NCI-H2081 treated with DMSO at 0.1 percent for 48 hours (cell line): ENCODE results near the gene RHOB.
"Not testable (repeated sequence)": the region's sequence is repeated elsewhere in the genome, so short reads cannot be mapped to it uniquely, and the experiment has no call there.

ENCODE experiments used
- DNase-seq: peaks from one replicate; lab custom pipeline; 2025; lab: John Stamatoyannopoulos, UW

The RHOB gene

DNA sequence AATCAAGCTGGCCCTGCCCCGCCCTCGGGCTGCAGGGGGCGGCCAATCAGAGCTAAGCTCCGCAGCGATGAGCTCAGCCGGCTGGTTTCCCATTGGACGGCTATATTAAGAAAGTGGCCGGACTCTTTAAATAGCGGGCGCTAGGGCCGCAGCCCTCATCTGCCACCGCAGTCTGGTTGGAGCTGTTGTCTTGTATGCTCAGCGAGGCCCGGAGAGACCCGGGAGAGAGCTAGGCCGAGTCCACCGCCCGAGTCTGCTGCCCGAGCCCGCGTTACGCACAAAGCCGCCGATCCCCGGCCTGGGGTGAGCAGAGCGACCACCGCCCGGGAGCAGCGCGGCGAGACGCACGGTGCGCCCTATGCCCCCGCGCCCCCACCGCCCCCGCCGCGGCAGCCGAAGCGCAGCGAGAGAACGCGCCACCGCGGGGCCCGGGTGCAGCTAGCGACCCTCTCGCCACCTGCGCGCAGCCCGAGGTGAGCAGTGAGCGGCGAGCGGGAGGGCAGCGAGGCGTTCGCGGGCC, at the start of gene RHOB:
Gene RHOB (plus strand): TSS at position 158 of the 520 bp plus-strand sequence. CDS start 392 bp downstream, outside the sequence.
- peak; percentile 93 for DNase-seq

DNA sequence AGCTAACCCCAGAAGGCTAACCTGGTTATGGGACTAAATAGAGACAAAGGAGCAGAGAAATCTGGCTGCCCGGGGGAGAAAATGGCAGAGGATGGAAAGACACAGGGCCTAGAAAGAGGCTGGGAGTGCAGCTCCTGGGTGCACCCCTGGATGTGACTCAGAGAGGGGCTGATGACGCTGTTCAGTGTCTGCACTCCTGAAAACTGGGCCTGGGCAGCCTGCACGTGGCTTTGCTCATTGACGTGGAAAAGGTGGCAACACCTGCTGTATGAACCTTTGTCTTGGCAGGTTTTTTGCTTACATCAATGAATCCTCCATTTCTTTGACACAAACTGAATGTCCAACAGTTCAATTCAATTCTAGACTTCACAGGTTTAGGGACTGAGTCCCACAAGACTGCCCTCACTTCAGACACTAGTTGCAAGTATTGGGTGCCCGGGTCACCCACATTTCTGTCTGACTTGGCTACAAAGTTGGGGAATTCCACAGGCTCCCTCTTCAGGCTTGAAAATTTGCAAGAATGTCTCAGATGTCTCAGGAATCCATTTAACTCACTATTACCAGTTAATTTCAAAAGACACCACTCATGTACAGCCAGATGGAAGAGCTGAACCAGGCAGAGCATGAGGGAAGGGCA, 48.9 kb upstream of the RHOB start:
- DNase-seq, result no peak

DNA sequence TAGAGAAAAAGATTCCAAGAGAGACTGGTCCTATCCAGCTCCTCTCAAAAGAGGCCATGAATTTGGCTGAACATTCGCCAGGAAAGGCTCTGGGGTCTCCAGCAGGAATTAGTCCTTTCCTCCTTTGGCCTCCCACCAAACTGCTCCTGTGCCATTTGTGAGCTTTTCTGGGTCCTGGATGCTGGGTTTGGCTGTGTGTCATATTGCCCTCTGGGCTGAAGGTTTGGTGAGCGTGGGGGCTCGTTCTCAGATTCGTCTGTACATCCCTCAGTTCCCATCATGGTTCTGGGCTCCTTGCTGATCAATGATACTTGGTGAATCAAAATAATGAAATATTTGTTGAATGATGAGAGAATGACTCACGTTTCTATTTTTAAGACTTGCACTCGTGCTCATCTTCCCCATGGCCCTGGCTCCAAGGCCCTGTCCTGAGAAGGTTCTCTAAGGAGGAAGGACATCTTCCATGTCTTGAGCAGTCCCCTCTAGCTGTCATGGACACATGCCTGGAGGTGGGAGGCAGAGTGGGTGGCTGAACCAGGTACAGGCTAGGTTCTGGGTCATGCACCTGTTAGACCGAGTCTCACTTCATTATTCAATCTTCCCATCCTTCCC, 47.8 kb upstream of the RHOB start:
- DNase-seq, result no peak

DNA sequence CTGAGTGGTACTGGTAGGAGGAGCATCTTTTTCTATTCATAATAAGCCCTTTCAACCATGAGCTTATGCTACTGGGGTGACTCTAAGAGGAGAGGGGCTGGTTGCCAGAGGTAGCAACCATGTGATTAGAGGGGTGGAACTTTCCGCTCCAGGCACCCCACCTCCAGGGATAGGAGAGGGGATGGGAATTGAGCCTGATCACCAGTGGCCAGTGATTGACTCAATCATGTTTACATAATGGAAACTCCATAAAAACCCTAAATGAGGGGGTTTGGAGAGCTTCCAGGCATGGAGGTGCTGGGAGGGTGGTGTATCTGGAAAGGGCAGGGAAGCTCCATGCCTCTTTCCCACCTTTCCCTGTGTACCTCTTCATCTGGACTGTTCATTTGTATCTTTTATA, 46.6 kb upstream of the RHOB start:
- DNase-seq, result no peak

DNA sequence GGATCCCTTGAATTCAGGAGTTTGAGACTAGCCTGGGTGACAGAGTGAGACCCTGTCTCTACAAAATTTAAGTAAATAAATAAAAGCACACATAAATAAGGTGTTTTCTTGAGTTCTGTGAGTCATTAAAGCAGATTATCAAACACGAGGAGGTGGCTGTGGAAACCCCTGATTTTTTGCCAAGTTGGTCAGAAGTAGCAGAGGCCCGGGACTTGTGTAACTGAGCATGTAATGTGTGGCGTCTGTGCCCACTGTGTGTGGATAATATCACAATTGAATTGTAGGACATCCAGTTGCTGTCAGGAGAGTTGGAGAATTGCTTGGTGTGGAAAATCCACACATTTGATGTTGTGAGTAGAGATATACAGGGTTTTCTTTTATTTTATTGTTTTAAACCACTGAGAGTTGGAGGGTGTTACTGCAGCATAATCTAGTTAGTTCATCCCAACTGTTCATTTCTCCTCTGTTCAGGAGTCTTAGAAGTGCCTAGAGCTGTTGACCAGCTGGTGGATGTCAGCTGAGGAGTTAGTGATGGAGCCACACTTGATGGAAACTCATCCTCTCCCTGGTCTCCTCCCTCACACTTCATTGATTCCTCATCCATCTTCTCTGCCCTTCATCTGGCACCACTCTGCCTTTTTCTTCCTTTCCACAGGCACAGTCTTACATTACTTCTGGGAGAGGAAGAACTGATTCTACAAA, 45.9 kb upstream of the RHOB start:
- DNase-seq, result no peak

DNA sequence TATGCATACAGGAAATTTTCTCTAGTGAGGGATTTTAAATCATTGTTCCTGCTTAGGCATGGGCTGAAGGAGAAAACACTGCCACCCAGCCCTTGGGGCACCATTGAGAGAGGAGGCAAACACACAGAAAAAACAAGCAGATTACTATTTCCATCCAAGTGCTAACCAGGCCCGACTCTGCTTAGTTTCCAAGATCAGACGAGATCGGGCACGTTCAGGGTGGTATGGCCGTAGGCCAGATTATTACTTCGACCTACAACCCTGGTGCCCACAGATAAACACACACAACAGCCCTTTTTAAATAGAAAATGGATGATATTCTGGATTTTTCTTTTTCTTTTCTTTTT, 45.4 kb upstream of the RHOB start:
- DNase-seq, result no peak

DNA sequence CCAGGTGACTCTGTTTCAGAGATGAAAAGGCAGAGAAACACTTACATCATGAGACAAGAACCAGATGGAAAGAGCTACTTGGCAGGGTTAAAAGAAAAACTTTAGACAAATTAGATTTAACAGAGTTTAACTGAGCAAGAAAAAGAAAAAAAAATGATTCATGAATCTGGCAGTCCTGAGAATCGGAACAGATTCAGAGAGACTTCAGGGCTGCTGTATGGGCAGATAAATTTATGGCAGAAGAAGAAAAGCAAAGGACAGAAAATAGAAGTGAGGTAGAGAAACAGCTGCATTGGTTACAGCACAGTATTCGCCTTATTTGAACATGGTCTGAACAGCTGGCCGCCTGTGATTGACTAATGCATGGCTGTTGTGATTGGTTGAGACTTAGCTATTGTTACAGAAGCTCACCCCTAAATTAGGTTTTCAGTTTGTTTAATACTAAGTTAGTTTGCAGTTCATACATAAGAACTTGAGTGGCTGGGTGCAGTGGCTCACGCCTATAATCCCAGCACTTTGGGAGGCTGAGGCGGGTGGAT, 43.0 kb upstream of the RHOB start:
- DNase-seq, result no peak

DNA sequence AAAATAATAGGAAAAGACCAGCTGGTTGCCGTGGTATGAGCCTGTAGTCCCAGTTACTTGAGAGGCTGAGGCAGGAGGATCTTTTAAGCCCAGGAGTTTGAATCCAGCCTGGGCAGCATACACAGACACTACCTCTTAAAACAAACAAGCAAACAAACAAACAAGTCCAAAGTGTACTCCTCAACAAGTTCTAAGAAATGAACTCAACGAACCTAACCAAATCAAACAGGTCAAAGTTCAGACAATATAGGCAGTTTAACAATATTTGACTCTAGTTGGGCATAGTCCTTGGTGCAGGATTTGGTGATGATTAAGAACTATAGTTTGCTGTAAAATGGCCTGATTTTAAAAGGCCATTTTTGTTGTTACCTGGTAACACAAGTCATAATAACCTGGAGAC, 41.9 kb upstream of the RHOB start:
- DNase-seq, result no peak

DNA sequence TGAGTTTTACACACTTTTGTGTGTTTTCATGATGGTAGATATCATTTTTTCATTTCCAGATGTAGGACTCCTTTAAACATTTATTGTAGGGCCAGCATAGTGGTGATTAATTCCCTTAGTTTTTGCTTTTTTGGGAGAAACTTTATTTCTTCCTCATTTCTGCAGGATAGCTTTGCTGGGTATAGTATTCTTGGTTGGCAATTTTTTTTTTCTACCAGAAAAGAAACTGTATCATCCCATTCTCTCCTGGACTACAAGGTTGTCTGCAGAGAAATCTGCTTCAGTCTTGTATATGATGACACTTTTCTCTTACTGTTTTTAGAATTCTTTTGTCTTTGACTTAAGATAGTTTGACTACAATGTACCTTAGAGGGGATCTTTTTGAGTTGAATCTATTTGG, 37.8 kb upstream of the RHOB start:
- no peak for DNase-seq

DNA sequence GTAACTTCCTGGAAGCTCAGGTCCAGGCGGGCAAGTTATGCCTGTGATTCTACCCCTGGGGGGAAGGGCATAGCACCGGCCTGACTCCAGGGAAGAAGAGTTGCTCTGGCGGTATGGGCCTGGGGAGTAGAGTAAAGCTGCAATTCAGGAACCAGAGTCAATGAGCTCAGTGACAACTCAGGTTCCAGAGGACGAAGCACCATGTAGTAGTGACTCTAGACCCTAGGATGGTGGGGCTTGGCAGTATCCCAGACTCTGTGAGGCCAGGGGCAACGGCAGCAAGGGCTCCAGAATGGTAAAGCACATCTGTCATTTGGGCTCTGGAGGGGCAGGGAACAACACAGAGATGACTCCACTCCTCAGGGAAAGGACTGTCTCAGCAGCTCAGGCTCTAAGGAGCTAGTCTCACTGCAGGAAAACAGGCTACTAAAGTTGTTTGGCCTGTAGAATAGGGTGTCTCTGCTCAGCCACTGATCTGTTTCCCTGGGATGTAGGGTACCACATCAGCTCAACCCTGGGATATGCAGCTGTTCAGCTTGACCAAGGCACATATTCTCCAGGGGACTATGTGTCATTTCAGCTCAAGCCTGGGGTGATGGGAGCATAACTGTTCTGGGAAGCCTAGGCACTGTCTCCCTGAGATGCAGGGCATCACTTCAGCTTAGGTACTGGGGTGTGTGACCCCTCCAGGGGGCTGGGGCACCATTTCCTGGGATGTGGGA, 36.2 kb upstream of the RHOB start:
- DNase-seq, result no peak

DNA sequence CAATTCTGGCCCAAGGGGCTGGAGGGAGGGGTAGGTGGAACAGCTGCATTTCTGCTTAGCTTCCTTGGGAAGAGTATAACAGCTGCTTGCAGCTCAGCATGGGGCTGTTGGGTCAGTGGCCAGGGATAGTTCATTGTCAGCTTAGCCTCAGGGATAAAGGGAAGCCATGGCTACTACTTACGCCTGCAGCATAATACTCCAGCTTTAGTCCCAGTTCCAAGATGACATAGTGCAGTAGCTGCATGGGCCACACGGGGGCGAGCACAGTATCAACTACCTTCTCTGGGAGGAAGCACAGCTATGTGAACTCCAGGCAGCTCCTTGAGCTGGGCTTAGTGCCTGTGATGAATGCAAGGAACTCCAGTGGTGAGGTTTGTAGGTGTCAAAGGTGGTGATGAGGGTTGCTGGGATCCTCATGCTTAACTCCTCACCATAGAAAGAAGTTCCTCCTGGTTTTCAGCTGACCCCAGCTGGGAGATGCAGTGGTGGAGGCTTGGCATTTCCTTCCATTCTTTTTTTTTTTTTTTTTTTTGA, 35.4 kb upstream of the RHOB start:
- DNase-seq, result no peak

DNA sequence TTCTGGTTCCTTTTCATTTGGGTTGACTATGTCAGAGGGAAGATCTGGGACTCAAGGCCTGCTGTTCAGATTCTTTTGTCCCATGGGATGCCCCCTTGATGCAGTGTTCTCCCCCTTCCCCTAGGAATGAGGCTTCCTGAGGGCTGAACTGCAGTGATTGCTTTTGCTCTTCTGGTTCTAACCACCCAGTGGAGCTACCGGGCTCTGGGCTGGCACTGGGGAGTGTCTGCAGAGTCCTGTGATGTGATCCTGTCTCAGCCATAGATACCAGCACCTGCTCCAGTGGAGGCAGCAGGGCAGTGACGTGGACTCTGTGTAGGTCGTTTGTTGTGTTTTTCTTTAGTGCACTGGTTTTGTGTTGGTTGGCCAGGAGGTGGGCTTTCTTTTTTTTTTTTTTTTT, 32.1 kb upstream of the RHOB start:
- no peak for DNase-seq

DNA sequence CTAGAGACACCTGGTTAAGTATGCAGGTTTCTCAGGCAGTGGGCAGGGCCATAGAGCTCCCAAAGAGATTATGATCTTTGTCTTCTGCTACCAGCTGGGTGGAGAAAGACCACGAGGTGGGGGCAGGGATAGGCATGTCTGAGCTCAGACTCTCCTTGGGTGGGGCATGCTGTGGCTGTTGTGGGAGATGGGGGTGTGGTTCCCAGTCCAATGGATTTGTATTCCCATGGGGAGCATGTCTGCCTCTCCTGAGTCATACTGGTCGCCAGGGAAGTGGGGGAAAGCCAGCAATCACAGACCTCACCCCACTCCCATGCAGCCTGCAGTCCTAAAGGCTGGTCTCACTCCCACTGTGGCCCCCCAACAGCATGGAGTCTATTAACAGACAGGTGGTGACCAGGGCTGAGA, 31.4 kb upstream of the RHOB start:
- no peak for DNase-seq

DNA sequence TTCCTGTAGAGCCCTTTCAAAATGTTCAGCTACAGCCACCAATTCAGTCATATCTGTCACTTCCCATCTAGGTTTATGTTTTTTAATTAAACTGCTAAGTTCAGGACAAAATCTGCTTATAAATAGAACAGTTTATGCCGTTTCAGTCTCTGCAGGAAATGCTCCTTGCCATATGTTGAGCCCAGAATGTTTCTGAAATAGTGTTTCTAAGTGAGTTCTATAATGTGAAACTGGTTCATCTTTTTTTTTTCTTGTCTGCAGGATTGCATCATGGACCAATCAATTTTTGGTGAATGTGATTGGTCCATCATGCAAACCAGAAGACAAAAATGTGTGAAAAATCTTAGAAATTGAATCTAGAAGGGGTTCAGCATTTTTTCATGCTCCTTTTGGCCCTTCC, 30.2 kb upstream of the RHOB start:
- no peak for DNase-seq

DNA sequence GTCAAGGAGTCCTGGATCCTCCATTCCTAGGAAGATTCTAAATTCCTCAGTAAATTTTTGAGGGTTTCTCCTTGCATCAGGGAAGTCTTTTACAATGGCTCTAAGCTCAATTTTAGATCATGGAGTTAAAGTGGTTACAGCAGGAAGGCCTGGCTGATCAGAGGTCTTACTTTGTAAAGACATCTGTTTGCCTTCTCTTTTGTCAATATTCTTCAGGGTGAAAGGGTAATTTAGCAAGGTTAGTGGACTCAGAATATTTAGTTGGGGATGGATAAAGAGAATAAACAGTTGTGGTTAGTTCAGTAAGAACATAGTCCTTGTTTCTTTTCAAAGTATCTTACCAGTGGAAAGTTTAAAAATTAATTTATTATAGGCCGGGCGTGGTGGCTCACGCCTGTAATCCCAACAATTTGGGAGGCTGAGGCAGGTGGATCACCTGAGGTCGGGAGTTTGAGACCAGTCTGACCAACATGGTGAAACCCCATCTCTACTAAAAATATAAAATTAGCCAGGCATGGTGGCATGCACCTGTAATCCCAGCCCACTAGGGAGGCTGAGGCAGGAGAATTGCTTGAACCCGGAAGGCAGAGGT, 29.5 kb upstream of the RHOB start:
- not testable (repeated sequence) for DNase-seq

DNA sequence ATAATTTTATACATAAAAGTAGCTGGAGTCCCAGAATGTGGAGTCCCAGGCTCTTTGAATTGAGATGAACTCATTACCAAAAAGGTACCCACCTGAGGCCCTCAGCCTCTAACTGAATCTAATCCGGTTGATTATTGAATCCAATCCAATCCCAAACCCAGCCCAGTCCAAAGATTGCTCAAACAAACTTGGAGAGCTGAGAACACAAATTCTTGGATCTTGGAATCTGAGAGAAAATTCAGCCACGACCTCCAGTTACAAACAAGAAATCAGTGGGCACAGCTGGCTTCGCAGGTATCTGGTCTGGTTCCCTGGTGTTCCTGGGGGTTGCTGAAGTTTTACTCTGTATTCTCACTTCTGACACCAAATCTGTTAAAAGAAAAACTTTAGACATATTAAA, 28.4 kb upstream of the RHOB start:
- no peak for DNase-seq

DNA sequence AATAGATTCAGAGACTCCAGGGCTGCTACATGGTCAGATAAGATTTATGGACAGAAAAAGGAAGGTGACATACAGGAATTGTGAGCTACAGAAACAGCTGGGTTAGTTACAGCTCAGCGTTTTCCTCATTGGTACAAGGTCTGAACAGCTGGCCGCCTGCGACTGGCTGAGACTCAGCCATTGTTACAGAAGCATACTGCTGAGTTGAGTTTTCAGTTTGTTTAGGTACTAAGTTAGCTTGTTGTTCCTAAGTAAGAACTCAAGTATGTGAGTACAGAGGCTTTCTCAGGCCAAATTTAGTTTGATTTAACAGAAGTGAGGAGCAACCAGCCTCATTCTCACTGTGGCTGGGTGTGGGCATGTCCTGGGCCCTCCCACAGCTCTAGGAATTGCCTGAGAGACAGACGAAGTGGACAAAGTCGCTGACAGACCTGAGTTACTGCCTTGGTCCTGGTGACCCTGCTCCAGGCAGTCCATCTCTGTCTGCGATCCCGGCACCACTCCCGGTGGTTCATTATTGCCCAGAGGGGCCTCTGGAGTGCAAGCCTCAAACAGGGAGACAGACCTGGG, 27.8 kb upstream of the RHOB start:
- DNase-seq, result no peak

DNA sequence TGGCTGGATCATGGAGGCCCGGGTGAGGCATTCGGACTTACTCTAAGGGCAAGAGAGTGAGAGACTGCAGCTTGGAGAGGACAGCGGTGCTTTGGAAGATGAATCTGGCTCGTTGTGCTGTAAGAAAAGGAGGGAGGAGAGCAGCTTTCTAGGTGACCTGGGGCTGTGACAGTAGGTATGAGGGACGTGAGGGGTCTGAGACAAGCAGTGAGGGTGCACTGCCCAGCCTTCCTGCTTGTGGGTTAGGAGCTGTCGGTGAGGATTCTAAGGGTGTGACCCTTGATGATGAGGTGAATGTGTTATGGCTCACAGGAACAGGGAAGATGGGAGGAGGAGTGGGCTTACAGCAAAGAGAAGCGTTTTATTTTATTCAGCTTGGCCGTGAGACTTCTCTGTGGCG, 27.1 kb upstream of the RHOB start:
- DNase-seq, result no peak

DNA sequence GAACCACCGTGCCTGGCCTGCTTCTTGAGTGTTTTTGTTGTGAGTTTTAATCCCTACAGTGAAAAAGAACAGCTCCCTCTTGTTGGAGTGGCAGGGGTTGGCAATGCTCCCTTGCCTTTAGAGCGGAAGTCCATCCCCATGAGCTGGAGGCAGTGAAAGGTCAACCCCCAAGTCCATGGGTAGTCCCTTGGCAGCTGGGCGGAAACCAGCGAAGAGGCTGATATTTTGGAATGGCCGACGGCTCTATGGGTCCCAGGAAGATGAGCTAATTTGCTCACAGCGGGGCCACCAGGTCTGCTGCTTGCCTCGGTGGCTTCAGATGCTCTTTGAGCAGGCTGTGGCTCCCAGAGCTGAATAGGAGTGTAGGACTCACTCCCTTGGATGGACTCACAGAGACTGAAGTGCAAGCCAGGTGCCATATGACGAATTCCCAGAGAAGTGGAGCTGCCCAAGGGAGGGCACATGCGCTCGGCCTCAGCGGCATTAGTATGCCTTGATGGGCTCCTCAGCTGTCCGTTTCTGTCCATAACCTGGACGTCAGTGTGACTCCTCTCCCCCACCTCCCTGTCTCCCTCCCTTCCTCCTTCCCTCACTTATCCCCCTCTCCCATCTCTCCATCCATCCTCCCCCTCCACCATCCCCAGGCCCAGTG, 25.4 kb upstream of the RHOB start:
- DNase-seq, result no peak

DNA sequence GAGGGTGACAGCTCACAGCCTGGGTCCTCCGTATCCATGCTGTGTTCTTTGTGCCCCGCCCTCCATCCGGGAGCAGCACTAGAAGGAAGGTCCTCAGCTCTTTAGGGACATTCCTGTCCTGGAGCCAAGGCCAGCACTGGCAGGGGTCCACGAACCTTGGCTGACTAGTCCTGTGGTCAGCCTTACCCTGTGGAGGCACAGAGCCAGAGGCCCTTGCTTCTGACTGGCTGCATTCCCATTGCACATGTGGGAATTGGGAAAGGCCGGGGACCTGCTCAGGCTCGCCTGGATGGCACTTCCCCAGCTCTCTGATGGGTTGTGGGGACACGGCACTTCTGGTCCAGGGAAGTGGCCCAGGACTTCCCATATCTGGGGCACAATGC, 24.9 kb upstream of the RHOB start:
- no peak for DNase-seq
